IPS DF 6.9 (cell line): ENCODE results near the gene EXOC6B.

Experiments
- DNase-seq: peaks from one replicate; pipeline ENCODE4 v3.0.0-alpha.2; 2013; ENCODE audit warnings: low read depth, low spot score
- H3K27ac ChIP-seq: one replicate; pipeline ENCODE4 v1.5.1; 2013; ENCODE audit warnings: low read length, control low read depth
- H3K27me3 ChIP-seq: 2 replicates; pipeline ENCODE4 v1.6.1; 2013; ENCODE audit warnings: mild to moderate bottlenecking, low read length; ENCODE audit not compliant: control insufficient read depth, insufficient read depth
- H3K36me3 ChIP-seq: 2 replicates; pipeline ENCODE4 v1.6.1; 2013; ENCODE audit warnings: low read length; ENCODE audit not compliant: control insufficient read depth, insufficient read depth
- H3K4me1 ChIP-seq: 2 replicates; pipeline ENCODE4 v1.6.1; 2013; ENCODE audit warnings: low read length; ENCODE audit not compliant: control insufficient read depth, insufficient read depth
- H3K4me3 ChIP-seq: 2 replicates; pipeline ENCODE4 v1.5.1; 2013; ENCODE audit warnings: mild to moderate bottlenecking, low read length
- H3K9me3 ChIP-seq: 2 replicates; pipeline ENCODE4 v1.6.1; 2013; ENCODE audit warnings: low read length, inconsistent platforms; ENCODE audit not compliant: control insufficient read depth, insufficient read depth
- WGBS: extraction: QIAGEN DNeasy Blood & Tissue Kit; methylation state at CpG from one replicate; pipeline ENCODE4 v1.1.7; 2013; ENCODE audit warnings: mixed read lengths, missing lambda C conversion rate; ENCODE audit not compliant: insufficient read length, insufficient coverage; 5-methylcytosine and 5-hydroxymethylcytosine counted together

The EXOC6B gene

DNA sequence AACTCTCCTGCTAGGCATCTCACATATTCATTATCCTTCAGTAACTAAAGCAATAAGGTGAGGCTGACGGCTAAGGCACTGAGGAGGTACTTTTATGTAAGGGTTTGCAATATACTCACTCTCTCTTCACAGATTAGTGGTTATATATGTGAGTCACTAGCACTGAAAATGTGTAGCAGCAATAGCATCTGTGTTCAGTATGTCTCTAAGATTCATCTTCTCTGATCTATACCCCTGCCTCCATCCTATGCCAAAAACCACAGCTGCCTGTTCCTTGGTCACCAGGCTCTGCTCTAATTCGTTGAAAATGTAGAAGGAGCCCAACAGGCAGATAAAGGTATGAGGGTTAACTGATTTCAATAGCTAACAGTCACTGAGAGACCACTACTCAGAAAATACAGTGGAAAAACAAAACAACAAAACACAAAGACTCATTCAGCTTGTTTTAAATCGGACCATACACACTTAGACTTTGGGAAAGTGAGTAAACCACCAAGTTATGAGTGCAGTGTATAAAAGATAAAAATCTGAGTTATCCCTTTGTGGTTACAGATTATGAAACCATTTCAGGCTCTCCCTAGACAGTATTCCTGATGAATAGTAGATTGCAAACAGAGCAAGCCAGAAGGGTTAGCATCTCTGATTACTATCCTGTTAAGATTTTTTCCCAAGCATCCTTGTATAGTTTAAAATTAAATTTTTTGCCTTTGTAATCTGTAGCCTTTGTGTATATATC is 602.8 kb downstream of the EXOC6B start:
- no peak overlapping the region for H3K27ac ChIP-seq
- H3K27me3 ChIP-seq: no peaks in the 10 kb centered on the region
- no peaks in the 10 kb centered on the region for H3K4me1 ChIP-seq
- no peak overlapping the region for H3K4me3 ChIP-seq
- no CpG with 5 or more reads among the region's 3 CpGs for WGBS
- H3K9me3 ChIP-seq: no peaks in the 10 kb centered on the region
- no peaks in the 10 kb centered on the region for H3K36me3 ChIP-seq
- no peak for DNase-seq

DNA sequence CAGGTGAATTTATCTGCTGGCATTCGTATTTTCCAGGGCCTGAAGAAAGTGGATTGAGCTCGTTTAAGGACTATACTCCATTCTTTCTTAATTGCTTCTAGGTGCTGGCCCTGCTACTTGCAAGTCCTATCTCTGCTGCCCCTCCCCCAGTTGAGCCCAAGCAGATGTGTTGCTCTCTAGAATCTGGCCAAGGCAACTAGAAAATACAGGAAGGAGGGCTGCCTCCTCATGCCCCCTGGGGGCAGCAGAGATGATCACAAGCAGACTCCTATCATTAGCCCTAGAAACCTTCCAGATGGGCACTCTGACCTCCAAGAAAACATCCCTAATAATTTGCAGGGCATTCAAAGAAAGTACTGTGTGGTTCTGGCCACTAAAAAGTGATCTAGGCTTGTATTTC is 605.7 kb downstream of the EXOC6B start:
- H3K9me3 ChIP-seq: no peaks in the 10 kb centered on the region
- no peak overlapping the region for H3K27ac ChIP-seq
- H3K4me3 ChIP-seq: no peak overlapping the region
- peak; percentile 67 for DNase-seq
- H3K27me3 ChIP-seq: no peaks in the 10 kb centered on the region
- no CpG with 5 or more reads among the region's 2 CpGs for WGBS
- H3K36me3 ChIP-seq: no peaks in the 10 kb centered on the region
- no peaks in the 10 kb centered on the region for H3K4me1 ChIP-seq

DNA sequence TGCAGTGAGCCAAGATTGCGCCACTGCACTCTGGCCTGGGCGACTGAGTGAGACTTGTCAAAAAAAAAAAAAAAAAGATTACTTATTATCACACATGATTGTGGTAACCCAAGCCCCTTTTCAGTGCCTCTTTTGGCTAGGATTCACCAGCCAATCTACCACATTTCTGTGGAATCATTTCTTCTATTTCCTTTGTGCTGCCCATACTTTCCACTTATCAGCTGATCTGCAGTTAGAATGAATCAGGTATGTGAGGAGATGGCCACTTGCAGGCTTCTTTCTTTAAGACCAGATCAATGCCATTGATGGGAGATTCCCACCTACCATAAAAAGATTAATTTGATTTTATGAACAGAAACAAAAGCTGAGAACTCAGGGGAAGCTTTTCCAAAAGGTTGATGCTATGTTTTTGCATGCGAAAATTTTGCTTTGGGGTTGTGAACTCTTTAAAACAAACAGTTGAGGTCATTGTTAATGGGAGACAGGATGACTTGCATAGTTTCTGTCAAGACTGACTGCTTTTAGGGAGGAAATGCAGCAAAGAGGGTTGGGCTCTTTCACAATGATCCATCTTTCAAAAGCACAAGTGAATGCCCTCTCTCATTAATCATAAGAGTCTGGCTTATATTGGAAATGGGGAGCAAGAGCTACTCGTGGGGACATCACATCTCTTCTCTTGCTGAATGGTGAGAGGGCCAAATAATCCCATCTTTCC is 611.2 kb downstream of the EXOC6B start:
- H3K27me3 ChIP-seq: no peaks in the 10 kb centered on the region
- H3K27ac ChIP-seq: no peak overlapping the region
- no peak overlapping the region for H3K4me3 ChIP-seq
- no peaks in the 10 kb centered on the region for H3K36me3 ChIP-seq
- H3K9me3 ChIP-seq: no peaks in the 10 kb centered on the region
- DNase-seq: no peak
- no CpG with 5 or more reads among the region's 4 CpGs for whole genome bisulfite sequencing
- H3K4me1 ChIP-seq: no peaks in the 10 kb centered on the region

DNA sequence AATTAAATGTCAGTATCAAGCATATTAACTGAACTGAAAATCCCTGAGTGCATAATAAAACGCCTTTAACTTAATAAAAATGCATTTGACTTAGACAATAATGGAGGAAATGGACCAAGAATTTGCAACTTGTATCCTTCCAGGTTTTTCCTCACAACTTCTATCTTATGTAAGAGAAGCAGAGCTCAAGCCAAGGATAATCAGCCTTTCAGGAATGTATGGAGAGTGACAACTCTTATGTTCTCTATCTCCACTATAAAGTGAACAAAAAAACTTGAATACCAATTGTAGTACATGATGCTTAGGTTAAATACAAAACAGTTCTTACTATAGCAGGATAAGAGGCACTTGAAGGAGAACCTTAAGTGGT is 613.4 kb downstream of the EXOC6B start:
- no peak overlapping the region for H3K4me3 ChIP-seq
- H3K9me3 ChIP-seq: no peaks in the 10 kb centered on the region
- H3K27me3 ChIP-seq: no peaks in the 10 kb centered on the region
- no peaks in the 10 kb centered on the region for H3K36me3 ChIP-seq
- no peaks in the 10 kb centered on the region for H3K4me1 ChIP-seq
- no peak overlapping the region for H3K27ac ChIP-seq
- no CpG with 5 or more reads among the region's 1 CpG for WGBS
- no peak for DNase-seq

DNA sequence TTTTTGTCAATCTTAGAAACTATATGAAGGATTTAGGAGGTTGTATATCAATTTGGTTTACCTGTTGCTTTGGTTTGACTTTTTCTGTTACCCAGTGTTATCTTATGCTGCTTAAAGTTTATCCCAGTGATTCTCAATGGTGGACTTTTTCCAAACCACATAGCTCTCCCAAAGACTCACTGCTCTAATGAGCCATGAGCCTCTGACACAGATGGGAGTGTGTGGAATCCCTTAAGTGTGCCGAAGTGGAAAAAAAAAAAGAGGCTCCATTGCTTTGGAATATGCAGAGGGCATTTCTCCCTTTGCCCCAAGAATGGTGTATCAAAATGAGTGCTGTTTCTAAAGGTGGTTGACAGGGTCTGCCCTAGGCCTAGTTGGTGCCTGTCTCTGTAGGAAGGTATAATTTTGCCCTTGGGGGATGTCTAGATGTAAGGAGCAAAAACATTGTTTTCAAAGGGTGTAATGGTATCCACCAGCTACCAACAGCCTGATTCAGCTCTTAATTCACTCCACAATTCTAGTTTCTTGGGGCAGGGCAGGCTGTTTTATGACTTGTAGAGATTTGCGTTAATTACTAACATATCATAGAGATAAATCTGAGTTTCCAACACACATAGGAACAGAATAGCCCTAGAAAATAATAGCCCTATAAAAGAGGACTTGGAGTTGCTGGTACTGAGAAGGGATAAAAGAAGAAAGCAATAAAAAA is 613.9 kb downstream of the EXOC6B start:
- Histone ChIP-seq H3K27ac (no peak overlapping the region), H3K36me3 (no peaks in the 10 kb centered on the region), H3K4me1 (no peaks in the 10 kb centered on the region), H3K4me3 (no peak overlapping the region), H3K9me3 (no peaks in the 10 kb centered on the region), H3K27me3 (no peaks in the 10 kb centered on the region)
- no CpG with 5 or more reads among the region's 2 CpGs for WGBS
- DNase-seq: no peak

DNA sequence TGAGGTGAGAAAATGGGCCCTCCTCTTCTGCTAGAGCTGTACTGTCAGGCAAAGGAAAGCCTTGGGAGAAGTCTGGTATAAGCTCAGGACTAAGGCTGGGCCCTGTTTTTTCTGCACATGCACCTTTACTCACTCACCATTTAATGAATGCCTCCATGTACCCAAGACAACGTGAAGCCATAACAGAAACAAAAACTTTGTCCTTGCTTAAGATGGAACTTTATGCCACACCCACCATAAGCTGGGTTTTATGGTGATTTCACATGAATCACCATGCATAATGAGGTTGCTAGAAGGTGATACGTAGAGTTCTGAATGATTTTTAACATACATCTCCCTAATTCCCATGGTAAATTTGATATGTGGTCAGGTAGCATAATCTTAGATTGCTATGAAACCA is 614.5 kb downstream of the EXOC6B start:
- H3K36me3 ChIP-seq: no peaks in the 10 kb centered on the region
- no peaks in the 10 kb centered on the region for H3K9me3 ChIP-seq
- no peak for DNase-seq

DNA sequence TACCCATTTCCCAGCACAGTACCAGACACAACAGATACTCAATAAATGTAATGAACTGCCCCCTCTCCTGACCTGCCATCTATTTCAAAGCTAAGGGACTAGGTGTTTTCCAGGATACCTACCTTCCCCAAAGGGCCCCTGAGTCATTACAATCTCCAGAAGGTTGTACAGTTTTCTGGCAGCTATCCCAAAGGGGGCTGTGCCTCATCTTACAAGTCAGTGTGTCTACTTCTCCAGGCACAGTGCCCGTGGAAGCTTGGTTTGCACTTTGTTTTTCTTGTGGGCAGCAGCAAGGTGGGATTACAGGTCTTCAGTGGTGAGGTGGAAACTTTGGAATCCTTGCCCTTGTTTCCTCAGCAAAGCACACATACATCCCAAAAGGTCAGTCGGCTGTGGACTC is 615.4 kb downstream of the EXOC6B start:
- WGBS: no CpG with 5 or more reads among the region's 2 CpGs
- Histone ChIP-seq H3K4me1 (no peaks in the 10 kb centered on the region), H3K27ac (no peak overlapping the region), H3K27me3 (no peaks in the 10 kb centered on the region), H3K9me3 (no peaks in the 10 kb centered on the region), H3K4me3 (no peak overlapping the region), H3K36me3 (no peaks in the 10 kb centered on the region)
- no peak for DNase-seq

More for the DNA sequence above, 614.5 kb downstream of the EXOC6B start:
- Histone ChIP-seq H3K4me3 (no peak overlapping the region), H3K27me3 (no peaks in the 10 kb centered on the region), H3K27ac (no peak overlapping the region), H3K4me1 (no peaks in the 10 kb centered on the region)
- no CpG with 5 or more reads among the region's 2 CpGs for WGBS

DNA sequence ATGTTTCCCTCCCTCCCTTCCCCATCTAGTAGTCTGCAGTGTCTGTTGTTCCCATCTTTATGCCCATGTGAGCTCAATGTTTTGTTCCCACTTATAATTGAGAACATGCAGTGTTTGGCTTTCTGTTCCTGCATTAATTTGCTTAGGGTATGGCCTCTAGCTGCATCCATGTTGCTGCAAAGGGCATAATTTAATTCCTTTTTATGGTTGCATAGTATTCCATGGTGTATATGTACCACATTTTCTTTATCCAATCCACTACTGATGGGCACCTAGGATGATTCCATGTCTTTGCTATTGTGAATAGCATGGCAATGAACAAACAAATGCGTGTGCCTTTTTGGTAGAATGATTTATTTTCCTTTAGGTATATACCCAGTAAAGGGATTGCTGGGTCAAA is 617.6 kb downstream of the EXOC6B start:
- Histone ChIP-seq H3K4me1 (no peaks in the 10 kb centered on the region), H3K4me3 (no peak overlapping the region), H3K9me3 (no peaks in the 10 kb centered on the region), H3K27me3 (no peaks in the 10 kb centered on the region), H3K27ac (no peak overlapping the region), H3K36me3 (no peaks in the 10 kb centered on the region)
- DNase-seq: no peak
- no CpG with 5 or more reads among the region's 1 CpG for WGBS

DNA sequence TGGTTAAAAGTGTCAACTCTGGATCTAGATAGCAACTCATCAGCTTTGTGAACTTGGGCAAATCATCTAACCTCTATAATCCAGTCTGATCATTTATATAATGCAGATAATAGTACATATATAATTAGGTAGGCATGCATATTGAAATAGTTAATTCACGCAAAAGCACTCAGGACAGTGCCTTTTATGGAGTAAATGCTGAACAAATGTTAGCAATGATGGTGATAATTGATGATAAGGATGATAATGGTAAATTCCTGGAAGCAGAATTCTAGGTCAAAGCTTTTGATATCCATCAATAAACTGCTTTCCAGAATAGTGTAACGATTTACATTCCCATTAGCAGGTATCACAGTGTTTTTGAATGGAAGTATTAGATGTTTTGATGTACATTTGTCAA is 618.5 kb downstream of the EXOC6B start:
- DNase-seq: no peak
- H3K36me3 ChIP-seq: no peaks in the 10 kb centered on the region
- H3K4me1 ChIP-seq: no peaks in the 10 kb centered on the region
- H3K4me3 ChIP-seq: no peak overlapping the region
- no peaks in the 10 kb centered on the region for H3K9me3 ChIP-seq
- H3K27ac ChIP-seq: no peak overlapping the region
- H3K27me3 ChIP-seq: no peaks in the 10 kb centered on the region
- WGBS: no CpG with 5 or more reads among the region's 2 CpGs

DNA sequence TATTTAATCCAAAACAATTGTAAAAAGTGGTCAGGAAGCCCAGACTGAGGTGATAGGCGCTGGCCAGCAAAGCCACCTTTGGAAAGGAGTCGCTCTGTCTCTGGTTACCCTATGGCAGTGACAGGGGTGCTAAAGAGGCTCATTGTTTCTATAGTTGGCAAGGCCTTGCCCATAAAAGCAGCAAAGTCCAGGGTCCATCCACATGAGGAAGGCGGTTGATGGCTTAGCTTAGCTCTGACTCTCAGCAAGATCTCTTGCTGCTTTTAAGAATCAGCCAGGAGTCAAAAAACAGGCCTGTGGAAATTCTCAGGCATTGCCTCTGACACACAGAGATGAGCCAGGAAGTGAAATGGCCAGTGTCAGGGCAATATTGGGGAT is 620.3 kb downstream of the EXOC6B start:
- Histone ChIP-seq H3K9me3 (no peaks in the 10 kb centered on the region), H3K27ac (no peak overlapping the region), H3K4me1 (no peaks in the 10 kb centered on the region), H3K27me3 (no peaks in the 10 kb centered on the region), H3K36me3 (no peaks in the 10 kb centered on the region), H3K4me3 (no peak overlapping the region)
- no CpG with 5 or more reads among the region's 3 CpGs for WGBS
- DNase-seq: no peak
